Astrocyte of the hippocampus (primary cell): ENCODE measurements around the gene CSNK1D.
"Not testable (repeated sequence)": the region's sequence is repeated elsewhere in the genome, so short reads cannot be mapped to it uniquely, and the experiment has no call there.

Source experiments
- DNase-seq: peaks from one replicate; pipeline ENCODE4 v3.0.0; 2011; ENCODE audit warnings: low read depth, low spot score

CSNK1D gene

GRCh38 chr17:82215095-82215971 is 58.2 kb downstream of the CSNK1D start:
- no peak for DNase-seq

GRCh38 chr17:82214012-82214628 is 59.4 kb downstream of the CSNK1D start:
- no peak for DNase-seq

GRCh38 chr17:82213251-82214011 is 60.1 kb downstream of the CSNK1D start:
- DNase-seq = peak; percentile 80

- DNase-seq = peak; percentile 93
These were observed 60.9 kb downstream of the CSNK1D start, which contains the start of gene CCDC57 for GRCh38 chr17:82212331-82213250. Gene CCDC57, minus strand, starts transcription at chr17:82212842. Its CDS starts 10,898 bp downstream, at chr17:82201944.

GRCh38 chr17:82210655-82211054 is 62.8 kb downstream of the CSNK1D start:
- DNase-seq = not testable (repeated sequence)

- DNase-seq = peak; percentile 92
These were observed 67.6 kb downstream of the CSNK1D start for GRCh38 chr17:82205720-82206508.

- peak; percentile 76 for DNase-seq
These were observed 68.4 kb downstream of the CSNK1D start for GRCh38 chr17:82204831-82205719.

GRCh38 chr17:82203920-82204319 is 69.6 kb downstream of the CSNK1D start:
- no peak for DNase-seq

- no peak for DNase-seq
These were observed 70.5 kb downstream of the CSNK1D start for GRCh38 chr17:82202981-82203380.

- DNase-seq = no peak
These were observed 72.0 kb downstream of the CSNK1D start for GRCh38 chr17:82201498-82201910.

GRCh38 chr17:82200743-82201497 is 72.6 kb downstream of the CSNK1D start:
- no peak for DNase-seq

GRCh38 chr17:82200135-82200534 is 73.4 kb downstream of the CSNK1D start:
- no peak for DNase-seq

GRCh38 chr17:82199496-82199895 is 74.0 kb downstream of the CSNK1D start:
- no peak for DNase-seq

GRCh38 chr17:82198092-82198491 is 75.4 kb downstream of the CSNK1D start:
- no peak for DNase-seq

GRCh38 chr17:82195675-82196672 is 77.5 kb downstream of the CSNK1D start:
- DNase-seq = no peak

GRCh38 chr17:82194765-82195164 is 78.7 kb downstream of the CSNK1D start:
- no peak for DNase-seq

GRCh38 chr17:82193520-82194220 is 79.8 kb downstream of the CSNK1D start:
- no peak for DNase-seq
